HepG2 (cell line): ENCODE results near the gene LAMA5. TPM values are rescaled to one million over a fixed set of nuclear protein-coding genes. Genes with fewer than 3 reads are reported as not detected.
A peak's percentile ranks its signal among the peaks of the same experiment; 100 is the strongest.

Source experiments
- ARNTL ChIP-seq: sonication (generic); formaldehyde crosslinking; IDR thresholded peaks from 2 replicates; pipeline ENCODE4 v1.4.0; 2020; ENCODE audit warnings: mild to moderate bottlenecking, missing genetic modification reagents
- ESRRA ChIP-seq: sonication (generic); formaldehyde crosslinking; IDR thresholded peaks from 2 replicates; pipeline ENCODE4 v1.5.1; 2020; ENCODE audit warnings: mild to moderate bottlenecking, low read depth, missing genetic modification reagents
- FOSL2 ChIP-seq: sonication (generic); formaldehyde crosslinking; IDR thresholded peaks from 2 replicates; pipeline ENCODE4 v1.4.0; 2020; ENCODE audit warnings: missing genetic modification reagents
- JUNB ChIP-seq: sonication (generic); formaldehyde crosslinking; IDR thresholded peaks from 2 replicates; pipeline ENCODE4 v1.8.0; 2022; ENCODE audit warnings: missing genetic modification reagents, mild to moderate bottlenecking, borderline replicate concordance
- KDM1A ChIP-seq: IDR thresholded peaks from 2 replicates; pipeline ENCODE4 v1.6.1; 2016; ENCODE audit warnings: missing compliant biosample characterization
- KDM5B ChIP-seq: sonication (generic); formaldehyde crosslinking; IDR thresholded peaks from 2 replicates; pipeline ENCODE4 v1.4.0; 2020; ENCODE audit warnings: missing genetic modification reagents, mild to moderate bottlenecking, borderline replicate concordance
- KLF11 ChIP-seq: IDR thresholded peaks from 2 replicates; pipeline ENCODE4 v1.6.1; 2016; ENCODE audit warnings: missing compliant biosample characterization
- PAF1 ChIP-seq: IDR thresholded peaks from 2 replicates; pipeline ENCODE4 v1.6.1; 2016; ENCODE audit warnings: missing genetic modification reagents, missing compliant biosample characterization
- RFX3 ChIP-seq: IDR thresholded peaks from 2 replicates; pipeline ENCODE4 v1.6.1; 2016; ENCODE audit warnings: missing biosample characterization, missing genetic modification reagents
- RORA ChIP-seq: sonication (generic); formaldehyde crosslinking; IDR thresholded peaks from 2 replicates; pipeline ENCODE4 v1.5.0; 2020; ENCODE audit warnings: mild to moderate bottlenecking, missing genetic modification reagents, moderate library complexity
- ZNF264 ChIP-seq: sonication (generic); formaldehyde crosslinking; IDR thresholded peaks from 2 replicates; pipeline ENCODE4 v1.4.0; 2020; ENCODE audit warnings: missing genetic modification reagents
- ZNF615 ChIP-seq: sonication (generic); formaldehyde crosslinking; IDR thresholded peaks from 2 replicates; pipeline ENCODE4 v1.5.0; 2020; ENCODE audit warnings: mild to moderate bottlenecking, missing genetic modification reagents, borderline replicate concordance
- ZNF772 ChIP-seq: sonication (generic); formaldehyde crosslinking; IDR thresholded peaks from 2 replicates; pipeline ENCODE4 v1.5.0; 2020; ENCODE audit warnings: mild to moderate bottlenecking, missing genetic modification reagents
- ZNF773 ChIP-seq: sonication (generic); formaldehyde crosslinking; IDR thresholded peaks from 2 replicates; pipeline ENCODE4 v1.4.0; 2020; ENCODE audit warnings: missing genetic modification reagents, borderline replicate concordance
- ZNF839 ChIP-seq: sonication (generic); formaldehyde crosslinking; IDR thresholded peaks from 2 replicates; pipeline ENCODE4 v1.4.0; 2020; ENCODE audit warnings: missing genetic modification reagents, mild to moderate bottlenecking, borderline replicate concordance
- polyA plus RNA-seq, 8 experiments: library from polyadenylated mRNA; depleted of rRNA in 3 of 8; stranded (reverse) in 7 of 8; unstranded in 1 of 8; fragments of >200 nt; fragmentation: Illumina TruSeq in 4 of 8; extraction: Trizol in 4 of 8; gene quantifications; 2 replicates each; pipeline versions ENCODE4 v1.2.1 to v1.2.3, GENCODE V29; 2011 to 2016; ENCODE audit warnings: low read depth in 4 of 8, missing spikeins in 1 of 8, mixed read lengths in 1 of 8; ENCODE audit not compliant: insufficient read depth in 1 of 8
- total RNA-seq, 5 experiments: library from RNA; depleted of rRNA; stranded (reverse); fragments of >200 nt; fragmentation: Illumina TruSeq; extraction: Trizol; gene quantifications; 2 replicates each; pipeline ENCODE4 v1.2.3, GENCODE V29; 2016; ENCODE audit warnings: low read depth in 1 of 5
- TF ChIP-seq, protein P1 (sequence below): sonication (generic); formaldehyde crosslinking; conservative IDR thresholded peaks from 2 replicates; pipeline ENCODE4 v1.4.0; 2020; ENCODE audit warnings: missing genetic modification reagents
- TF ChIP-seq, protein P2 (sequence below): sonication (generic); formaldehyde crosslinking; IDR thresholded peaks from 2 replicates; pipeline ENCODE4 v1.5.0; 2020; ENCODE audit warnings: missing genetic modification reagents
- TF ChIP-seq, protein P3 (sequence below), 2 experiments: sonication (generic) in 1 of 2; formaldehyde crosslinking in 1 of 2; IDR thresholded peaks; 2 replicates each; pipeline versions ENCODE4 v1.4.0 to v1.6.1; 2016 to 2020; ENCODE audit warnings: borderline replicate concordance in 1 of 2, low read depth in 1 of 2, mild to moderate bottlenecking in 1 of 2, missing genetic modification reagents in 1 of 2
- TF ChIP-seq, protein P4 (sequence below): IDR thresholded peaks from 2 replicates; pipeline ENCODE4 v1.6.1; 2016
- TF ChIP-seq, protein P5 (sequence below), 2 experiments: sonication (generic) in 1 of 2; formaldehyde crosslinking in 1 of 2; IDR thresholded peaks; 2 replicates each; pipeline versions ENCODE4 v1.4.0 to v1.6.1; 2018 to 2020; ENCODE audit warnings: missing genetic modification reagents in 2 of 2, borderline replicate concordance in 1 of 2, low read depth in 1 of 2, mild to moderate bottlenecking in 1 of 2, missing biosample characterization in 1 of 2

Gene LAMA5
- total and polyA plus RNA-seq, 2 of the 13 experiments (the other 11 are each of a cell fraction or from before 2014, with no cell fraction given), result 21.0 to 44.7 TPM

DNA sequence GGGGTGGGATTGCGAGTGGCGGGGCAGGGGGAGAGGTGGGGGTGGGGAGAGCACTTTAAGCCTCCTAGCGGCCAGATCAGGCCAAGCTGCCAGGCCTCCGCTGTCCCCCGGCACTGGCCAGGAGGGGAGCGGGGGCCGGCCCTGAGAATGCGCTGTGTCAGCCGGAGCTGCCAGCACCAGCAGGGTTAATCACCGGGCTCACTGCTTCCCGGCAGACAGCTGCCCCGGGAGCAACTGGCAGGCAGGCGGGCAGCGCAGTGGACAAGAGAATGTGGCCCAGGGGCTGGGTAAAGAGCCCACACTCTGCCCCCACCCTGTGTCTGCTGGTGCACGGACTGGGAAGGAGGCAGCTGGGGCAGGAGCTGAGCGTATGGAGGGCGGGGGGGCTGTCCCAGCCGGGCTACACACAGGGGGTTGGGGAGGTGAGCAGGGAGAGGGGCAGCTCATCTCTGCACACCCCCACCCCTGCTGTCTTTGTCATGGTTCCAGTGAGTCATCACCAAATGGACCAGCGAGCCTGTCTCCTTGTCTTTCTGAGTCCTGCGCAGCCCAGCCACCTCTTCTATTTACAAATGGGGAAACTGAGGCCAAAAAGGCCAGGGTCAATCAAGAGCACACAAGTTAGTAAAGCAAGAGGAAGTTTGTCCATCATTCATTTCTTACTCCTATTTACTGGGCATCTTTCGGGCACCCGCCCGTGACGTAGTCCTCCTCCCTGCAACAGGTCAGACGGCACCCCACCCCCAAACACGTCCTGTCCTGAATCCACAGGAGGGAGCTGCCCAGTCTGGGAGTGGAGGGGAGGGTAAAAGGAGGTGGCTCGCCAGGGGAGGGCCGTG lies 2.1 kb upstream of the LAMA5 start (continued):
- TF ChIP-seq JUNB (CRISPR knock-in tag) (no peak), KDM5B (CRISPR knock-in tag) (no peak), ESRRA (CRISPR knock-in tag) (no peak), ZNF264 (no peak), ZNF773 (CRISPR knock-in tag) (0 out of 2 replicates have a peak, but pooled peaks have one; percentile 22), ZNF772 (CRISPR knock-in tag) (peak; percentile 57; the same call in 1 of the 2 replicates), KLF11 (0 out of 2 replicates have a peak, but pooled peaks have one; percentile 25), FOSL2 (CRISPR knock-in tag) (peak; percentile 89), ARNTL (CRISPR knock-in tag) (peak; percentile 51; the same call in 1 of the 2 replicates), PAF1 (CRISPR knock-in tag) (no peak), ZNF839 (no peak), KDM1A (CRISPR knock-in tag) (no peak), RFX3 (CRISPR knock-in tag) (no peak), RORA (CRISPR knock-in tag) (no peak), ZNF615 (no peak)
- TF ChIP-seq, protein P1, sequence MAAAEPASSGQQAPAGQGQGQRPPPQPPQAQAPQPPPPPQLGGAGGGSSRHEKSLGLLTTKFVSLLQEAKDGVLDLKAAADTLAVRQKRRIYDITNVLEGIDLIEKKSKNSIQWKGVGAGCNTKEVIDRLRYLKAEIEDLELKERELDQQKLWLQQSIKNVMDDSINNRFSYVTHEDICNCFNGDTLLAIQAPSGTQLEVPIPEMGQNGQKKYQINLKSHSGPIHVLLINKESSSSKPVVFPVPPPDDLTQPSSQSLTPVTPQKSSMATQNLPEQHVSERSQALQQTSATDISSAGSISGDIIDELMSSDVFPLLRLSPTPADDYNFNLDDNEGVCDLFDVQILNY (CRISPR knock-in tag), result no peak
- TF ChIP-seq, protein P2, sequence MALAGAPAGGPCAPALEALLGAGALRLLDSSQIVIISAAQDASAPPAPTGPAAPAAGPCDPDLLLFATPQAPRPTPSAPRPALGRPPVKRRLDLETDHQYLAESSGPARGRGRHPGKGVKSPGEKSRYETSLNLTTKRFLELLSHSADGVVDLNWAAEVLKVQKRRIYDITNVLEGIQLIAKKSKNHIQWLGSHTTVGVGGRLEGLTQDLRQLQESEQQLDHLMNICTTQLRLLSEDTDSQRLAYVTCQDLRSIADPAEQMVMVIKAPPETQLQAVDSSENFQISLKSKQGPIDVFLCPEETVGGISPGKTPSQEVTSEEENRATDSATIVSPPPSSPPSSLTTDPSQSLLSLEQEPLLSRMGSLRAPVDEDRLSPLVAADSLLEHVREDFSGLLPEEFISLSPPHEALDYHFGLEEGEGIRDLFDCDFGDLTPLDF (CRISPR knock-in tag), result no peak
- TF ChIP-seq, protein P3, sequence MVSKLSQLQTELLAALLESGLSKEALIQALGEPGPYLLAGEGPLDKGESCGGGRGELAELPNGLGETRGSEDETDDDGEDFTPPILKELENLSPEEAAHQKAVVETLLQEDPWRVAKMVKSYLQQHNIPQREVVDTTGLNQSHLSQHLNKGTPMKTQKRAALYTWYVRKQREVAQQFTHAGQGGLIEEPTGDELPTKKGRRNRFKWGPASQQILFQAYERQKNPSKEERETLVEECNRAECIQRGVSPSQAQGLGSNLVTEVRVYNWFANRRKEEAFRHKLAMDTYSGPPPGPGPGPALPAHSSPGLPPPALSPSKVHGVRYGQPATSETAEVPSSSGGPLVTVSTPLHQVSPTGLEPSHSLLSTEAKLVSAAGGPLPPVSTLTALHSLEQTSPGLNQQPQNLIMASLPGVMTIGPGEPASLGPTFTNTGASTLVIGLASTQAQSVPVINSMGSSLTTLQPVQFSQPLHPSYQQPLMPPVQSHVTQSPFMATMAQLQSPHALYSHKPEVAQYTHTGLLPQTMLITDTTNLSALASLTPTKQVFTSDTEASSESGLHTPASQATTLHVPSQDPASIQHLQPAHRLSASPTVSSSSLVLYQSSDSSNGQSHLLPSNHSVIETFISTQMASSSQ (IDR thresholded peaks at IDR 0.05; ENCODE audit: low read depth), result no peak; the same call in 1 of the 2 replicates
- TF ChIP-seq, protein P3 (CRISPR knock-in tag; IDR thresholded peaks at IDR 0.05; ENCODE audit: borderline replicate concordance), result peak; percentile 39; the same call in 1 of the 2 replicates
- TF ChIP-seq, protein P4, sequence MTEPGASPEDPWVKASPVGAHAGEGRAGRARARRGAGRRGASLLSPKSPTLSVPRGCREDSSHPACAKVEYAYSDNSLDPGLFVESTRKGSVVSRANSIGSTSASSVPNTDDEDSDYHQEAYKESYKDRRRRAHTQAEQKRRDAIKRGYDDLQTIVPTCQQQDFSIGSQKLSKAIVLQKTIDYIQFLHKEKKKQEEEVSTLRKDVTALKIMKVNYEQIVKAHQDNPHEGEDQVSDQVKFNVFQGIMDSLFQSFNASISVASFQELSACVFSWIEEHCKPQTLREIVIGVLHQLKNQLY (CRISPR knock-in tag), result no peak; the same call in 1 of the 2 replicates
- TF ChIP-seq, protein P5, sequence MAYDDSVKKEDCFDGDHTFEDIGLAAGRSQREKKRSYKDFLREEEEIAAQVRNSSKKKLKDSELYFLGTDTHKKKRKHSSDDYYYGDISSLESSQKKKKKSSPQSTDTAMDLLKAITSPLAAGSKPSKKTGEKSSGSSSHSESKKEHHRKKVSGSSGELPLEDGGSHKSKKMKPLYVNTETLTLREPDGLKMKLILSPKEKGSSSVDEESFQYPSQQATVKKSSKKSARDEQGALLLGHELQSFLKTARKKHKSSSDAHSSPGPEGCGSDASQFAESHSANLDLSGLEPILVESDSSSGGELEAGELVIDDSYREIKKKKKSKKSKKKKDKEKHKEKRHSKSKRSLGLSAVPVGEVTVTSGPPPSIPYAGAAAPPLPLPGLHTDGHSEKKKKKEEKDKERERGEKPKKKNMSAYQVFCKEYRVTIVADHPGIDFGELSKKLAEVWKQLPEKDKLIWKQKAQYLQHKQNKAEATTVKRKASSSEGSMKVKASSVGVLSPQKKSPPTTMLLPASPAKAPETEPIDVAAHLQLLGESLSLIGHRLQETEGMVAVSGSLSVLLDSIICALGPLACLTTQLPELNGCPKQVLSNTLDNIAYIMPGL (CRISPR knock-in tag; IDR thresholded peaks at IDR 0.05; ENCODE audit: borderline replicate concordance in 1 of 2, low read depth in 1 of 2), result peak in 1 of 2 experiments; percentile 77; a peak in 3 of 4 replicates
